ENCODE results near the gene UNC13A.

UNC13A gene

DNA sequence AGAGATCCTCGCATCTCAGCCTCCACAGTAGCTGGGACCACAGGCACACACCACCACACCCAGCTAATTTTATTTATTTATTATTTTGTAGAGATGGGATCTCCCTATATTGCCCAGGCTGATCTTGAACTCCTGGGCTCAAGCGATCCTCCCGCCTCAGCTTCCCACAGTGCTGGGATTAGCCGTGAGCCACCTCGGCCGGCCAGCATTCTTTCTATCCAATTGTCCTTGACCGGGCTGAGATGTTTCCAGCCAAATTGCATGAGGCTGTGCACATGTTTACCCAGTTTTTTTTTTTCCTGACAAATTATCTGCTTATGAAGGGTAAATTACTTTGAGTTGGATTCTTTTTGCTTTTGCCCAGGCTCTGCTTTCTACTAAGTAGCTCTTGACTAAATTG, 28.2 kb downstream of the UNC13A start:
- DNase-seq, result no peak

GRCh38 chr19:17658666-17659065, 29.5 kb downstream of the UNC13A start:
- no peak for DNase-seq

- DNase-seq, result no peak
Measured at GRCh38 chr19:17658240-17658639, 29.9 kb downstream of the UNC13A start.

- DNase-seq, result no peak
Measured at GRCh38 chr19:17656970-17657369, 31.2 kb downstream of the UNC13A start.

- DNase-seq, result no peak
Measured at GRCh38 chr19:17655751-17656472, 32.2 kb downstream of the UNC13A start.

GRCh38 chr19:17654993-17655392, 33.2 kb downstream of the UNC13A start:
- no peak for DNase-seq

DNA sequence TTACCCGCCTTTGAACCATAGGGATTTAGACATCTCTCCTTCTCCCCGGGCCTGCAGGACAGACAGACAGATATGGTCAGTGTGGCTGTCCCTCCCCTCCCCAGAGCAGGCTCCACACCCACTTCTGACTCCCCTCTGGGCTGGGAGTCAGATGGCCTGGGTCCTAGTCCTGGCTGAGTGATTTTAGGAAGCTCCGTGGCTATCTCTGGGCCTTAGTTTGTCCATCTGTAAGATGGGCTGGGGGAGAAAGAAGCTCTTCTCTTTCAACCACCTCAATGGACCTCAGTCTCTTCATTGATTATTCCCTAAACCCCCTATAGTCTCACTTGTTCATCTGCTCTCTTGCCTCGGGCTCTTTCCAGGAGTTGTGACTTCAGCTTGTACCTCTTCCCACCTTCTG, 35.5 kb downstream of the UNC13A start:
- DNase-seq, result no peak

DNA sequence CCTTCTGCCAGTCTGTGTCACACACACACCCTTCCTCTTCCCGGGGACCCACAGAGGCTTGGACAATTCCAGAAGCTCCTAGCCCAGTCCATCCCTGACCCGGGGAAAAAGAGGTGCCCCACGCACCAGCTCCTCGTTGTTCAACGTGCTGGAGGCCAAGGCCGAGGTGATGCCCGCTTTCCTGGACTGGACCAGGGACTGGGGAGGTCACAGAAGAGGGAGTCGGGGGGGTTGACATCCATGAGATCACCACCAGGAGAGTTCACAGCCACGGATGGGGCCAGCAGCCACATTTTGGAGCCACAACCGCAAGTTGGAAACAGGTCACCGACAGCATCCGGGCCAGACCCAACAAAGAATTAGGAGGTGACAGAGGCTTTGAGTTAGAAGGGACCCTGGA, 39.4 kb downstream of the UNC13A start:
- DNase-seq, result no peak

GRCh38 chr19:17648097-17648660, 40.0 kb downstream of the UNC13A start:
- no peak for DNase-seq

DNA sequence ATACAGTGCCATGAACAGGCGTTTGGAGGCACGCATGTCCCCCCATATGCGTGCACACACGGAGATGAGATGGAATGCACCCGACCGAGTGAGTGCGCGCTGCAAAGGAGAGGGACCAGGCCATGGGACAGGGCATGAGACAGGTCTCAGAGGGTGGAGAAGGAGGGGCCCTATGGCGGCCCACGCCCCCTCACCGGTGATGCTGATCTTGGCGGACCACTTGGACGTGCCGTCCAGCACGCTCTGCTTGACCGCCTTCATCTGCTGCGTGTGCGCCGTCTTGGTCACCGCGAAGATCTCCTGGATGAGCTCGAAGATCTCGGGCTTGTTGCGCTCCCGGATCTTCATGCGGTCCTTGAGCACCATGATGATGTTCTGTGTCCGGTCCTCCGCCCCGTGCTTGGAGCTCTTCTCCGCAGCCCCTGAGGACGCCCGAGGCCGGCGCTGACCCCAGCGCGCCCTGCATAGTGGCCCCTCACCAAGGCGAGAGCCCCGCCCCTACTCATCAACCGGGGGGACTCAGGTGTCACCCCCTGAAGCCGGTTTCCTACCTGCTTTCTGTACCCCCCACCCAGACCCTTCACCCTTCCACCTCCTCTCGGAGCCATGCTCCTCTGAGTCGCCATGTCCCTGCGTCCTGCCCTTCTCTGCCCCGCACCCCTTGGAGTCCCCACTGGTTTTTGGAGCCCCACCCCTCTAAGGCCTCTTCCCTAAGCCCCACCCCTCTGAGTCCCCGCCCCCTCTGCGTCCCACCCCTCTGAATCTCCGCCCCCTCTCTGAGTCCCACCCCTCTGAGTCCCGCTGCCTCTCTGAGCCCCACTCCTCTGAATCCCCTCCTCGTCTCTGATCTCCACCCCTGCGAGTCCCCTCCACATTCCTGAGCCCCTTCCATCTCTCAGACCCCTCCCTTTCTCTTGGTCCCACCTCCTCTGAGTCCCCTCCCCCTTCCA, 40.8 kb downstream of the UNC13A start:
- no peak for DNase-seq

DNA sequence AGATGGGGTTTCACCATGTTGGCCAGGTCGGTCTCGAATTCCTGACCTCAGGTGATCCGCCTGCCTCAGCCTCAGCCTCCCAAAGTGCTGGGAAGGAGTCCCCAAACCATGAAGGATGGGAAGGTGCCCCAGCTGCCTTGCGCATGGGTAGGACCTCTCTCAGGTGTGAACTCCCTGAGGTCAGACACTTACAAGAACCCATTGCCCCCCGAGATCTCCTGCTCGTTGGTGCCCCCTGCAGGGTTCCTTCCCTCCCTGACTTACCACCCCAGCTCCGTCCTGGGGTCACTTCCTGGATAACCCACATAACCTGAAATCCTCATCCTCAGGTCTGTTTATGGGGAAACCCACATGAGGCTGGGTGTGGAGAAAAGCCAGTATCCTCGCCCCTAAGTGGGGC, 41.7 kb downstream of the UNC13A start:
- DNase-seq, result no peak

DNA sequence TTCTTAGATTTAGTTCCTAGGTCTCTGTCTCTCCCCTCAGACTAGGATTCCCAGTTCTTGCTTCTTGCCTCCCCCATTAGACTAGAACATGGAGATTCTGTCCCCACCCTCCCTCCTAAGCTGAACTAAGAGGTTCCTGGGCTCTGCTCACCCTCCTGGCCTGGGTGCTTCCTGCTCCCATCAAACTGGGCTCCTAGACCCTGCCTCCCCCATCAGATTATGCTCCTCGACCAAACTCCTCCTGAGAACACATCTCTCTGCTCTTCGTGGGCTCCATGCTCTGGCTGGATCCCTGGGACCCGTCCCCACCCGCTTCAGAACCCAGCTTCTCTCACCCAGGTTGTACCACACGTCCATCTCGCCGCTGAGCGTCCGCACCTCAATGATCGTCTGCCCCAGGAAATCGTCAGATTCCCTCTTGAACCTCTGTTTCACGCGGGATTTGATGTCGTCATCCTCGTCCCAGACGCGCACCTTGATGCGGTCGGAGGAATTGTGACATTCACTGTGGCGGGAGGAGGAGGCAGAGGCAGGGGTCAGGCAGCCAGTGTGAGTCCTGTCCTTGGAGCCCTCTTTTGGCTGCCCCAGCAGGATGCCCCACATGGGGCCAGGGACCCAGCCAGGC, 42.7 kb downstream of the UNC13A start:
- no peak for DNase-seq

DNA sequence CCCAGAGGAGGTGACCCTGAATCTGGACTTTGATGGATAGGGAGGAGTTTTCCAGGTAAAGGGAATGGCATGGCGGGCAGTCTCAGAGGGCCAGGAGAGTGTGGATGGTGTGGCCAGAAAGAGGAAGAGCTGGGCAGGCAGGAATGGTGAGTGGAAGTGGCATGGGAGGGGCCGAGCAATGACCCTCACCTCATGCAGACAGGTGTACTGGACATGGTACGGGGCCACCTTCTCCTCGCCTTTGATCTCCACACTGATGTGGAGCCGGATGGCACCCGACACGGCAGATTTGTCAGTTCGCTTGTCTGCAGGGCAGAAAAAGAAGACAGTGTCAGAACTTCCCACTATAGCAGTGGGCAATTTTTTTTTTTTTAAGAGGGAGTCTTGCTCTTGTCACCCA, 45.5 kb downstream of the UNC13A start:
- DNase-seq, result no peak

- no peak for DNase-seq
Measured at GRCh38 chr19:17641846-17642245, 46.3 kb downstream of the UNC13A start.

- no peak for DNase-seq
Measured at GRCh38 chr19:17641181-17641580, 47.0 kb downstream of the UNC13A start.

DNA sequence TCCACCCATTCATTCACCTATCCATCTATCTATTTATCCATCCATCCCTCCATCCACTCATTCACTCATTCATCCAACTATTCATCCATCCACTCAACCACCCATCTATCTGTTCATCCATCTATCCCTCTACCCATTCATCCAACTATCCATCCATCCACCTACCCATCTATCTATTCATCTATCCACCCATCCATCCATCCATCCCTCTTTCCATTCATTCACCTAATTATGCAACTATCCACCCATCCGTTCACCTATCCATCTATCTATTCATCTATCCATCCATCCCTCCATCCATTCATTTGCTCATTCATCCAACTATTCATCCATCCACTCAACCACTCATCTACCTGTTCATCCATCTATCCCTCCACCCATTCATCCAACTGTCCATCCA, 54.5 kb downstream of the UNC13A start:
- DNase-seq, result no peak

- no peak for DNase-seq
Measured at GRCh38 chr19:17632577-17632976, 55.6 kb downstream of the UNC13A start.

DNA sequence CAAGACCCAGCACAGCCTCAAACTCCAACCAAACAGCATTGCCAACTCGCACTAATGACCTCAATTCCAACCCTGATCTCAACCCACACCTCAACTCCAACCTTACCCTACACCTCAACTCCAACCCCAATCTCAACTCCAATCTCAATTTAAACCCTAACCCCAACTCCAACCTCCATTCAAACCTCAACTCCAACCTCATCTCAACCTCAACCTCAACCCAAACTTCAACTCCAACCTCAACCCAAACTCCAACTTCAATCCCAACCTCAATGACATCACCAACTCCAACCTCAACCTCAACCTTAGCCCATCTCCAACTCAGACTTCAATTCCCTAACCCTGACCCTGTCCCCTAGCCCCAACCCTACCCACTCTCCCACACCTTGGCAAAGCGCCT, 58.4 kb downstream of the UNC13A start:
- DNase-seq, result no peak

- no peak for DNase-seq
Measured at GRCh38 chr19:17627921-17628320, 60.2 kb downstream of the UNC13A start.

- no peak for DNase-seq
Measured at GRCh38 chr19:17627161-17627560, 61.0 kb downstream of the UNC13A start.

DNA sequence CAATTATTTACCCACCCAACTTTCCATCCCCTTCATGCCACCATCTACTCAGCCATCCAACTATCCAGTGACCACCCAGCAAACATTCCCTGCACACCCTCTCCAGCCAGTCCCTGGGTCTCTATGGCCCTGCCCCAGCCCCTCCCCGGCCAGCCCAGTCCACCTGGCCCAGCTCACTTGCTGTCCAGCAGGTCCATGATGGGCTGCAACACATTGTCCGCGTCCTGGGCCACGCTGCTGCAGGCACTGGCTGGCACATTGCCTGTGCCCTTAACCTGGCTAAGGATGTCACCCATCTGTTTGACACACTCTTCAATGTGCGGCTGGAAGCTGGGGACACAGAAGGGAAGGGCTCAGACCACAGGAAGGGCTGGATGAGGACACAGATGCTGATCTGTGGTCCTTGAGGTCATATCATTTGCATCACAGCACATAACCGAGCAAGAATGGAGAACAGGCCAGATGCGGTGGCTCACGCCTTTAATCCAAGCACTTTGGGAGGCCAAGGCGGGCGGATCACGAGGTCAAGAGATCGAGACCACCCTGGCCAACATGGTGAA, 61.6 kb downstream of the UNC13A start:
- DNase-seq, result no peak

DNA sequence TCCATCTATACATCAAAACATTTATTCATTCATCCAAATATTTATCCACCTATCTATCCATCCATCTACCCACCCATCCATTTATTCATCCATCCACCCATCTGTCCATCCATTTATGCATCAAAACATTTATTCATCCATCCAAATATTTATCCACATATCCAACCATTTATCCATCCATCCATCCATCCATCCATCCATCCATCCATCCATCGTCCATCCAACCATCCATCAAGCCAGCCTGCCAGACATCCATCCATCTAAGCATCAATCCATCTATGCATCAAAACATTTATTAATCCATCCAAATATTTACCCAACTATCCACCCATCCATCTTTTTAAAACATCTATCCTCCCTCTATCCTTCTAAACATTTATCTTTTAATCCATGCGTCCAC, 62.2 kb downstream of the UNC13A start:
- no peak for DNase-seq

DNA sequence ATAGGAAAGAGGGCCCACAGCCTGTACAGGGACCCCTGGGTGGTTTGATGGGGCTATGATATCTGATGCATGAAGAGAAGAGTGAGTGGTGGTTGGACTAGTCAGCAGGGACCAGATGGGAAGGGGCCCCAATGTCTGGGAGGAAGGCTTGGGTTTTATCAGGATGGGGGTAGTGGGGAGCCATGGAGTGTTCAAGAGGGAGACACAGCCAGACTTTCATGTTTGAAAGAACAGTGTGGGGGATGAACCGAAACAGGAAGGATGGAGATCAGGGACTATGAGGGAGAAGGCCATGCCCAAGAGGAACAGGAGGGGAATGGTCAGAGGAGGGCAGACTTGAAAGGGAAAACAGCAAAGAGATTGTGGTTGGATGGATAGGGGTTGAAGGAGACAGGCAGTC, 63.1 kb downstream of the UNC13A start:
- DNase-seq, result no peak

All from inflammatory macrophage treated with lipopolysaccharide for 4 hours (primary cell).